GM12891 (cell line): ENCODE results near the gene POM121L2.

Experiments used
- DNase-seq: peaks from one replicate; pipeline ENCODE4 v3.0.0; 2011; ENCODE audit warnings: low spot score; ENCODE audit not compliant: insufficient read length
- FAIRE-seq: peaks from 2 replicates; lab custom pipeline; 2011; peaks lifted over from hg19 to GRCh38; lab: Jason Lieb, UNC
- PAX5 ChIP-seq: IDR thresholded peaks from 2 replicates; pipeline ENCODE4 v1.6.1; 2011; ENCODE audit warnings: low read length, moderate library complexity, mild to moderate bottlenecking; ENCODE audit not compliant: insufficient read depth, severe bottlenecking
- POLR2A ChIP-seq: IDR thresholded peaks from 2 replicates; pipeline ENCODE4 v1.6.1; 2011; ENCODE audit warnings: low read depth, low read length, control low read depth
- POLR2AphosphoS5 ChIP-seq: IDR thresholded peaks from 2 replicates; pipeline ENCODE4 v1.6.1; 2011; ENCODE audit warnings: low read depth, low read length, control low read depth
- POU2F2 ChIP-seq: IDR thresholded peaks from 2 replicates; pipeline ENCODE4 v1.6.1; 2011; ENCODE audit warnings: low read depth, mild to moderate bottlenecking, control low read depth, low read length, moderate library complexity
- SPI1 ChIP-seq: IDR thresholded peaks from 2 replicates; pipeline ENCODE4 v1.6.1; 2011; ENCODE audit warnings: low read depth, low read length, control low read depth
- TAF1 ChIP-seq: IDR thresholded peaks from 2 replicates; pipeline ENCODE4 v1.6.1; 2011; ENCODE audit warnings: low read depth, low read length, control low read depth

POM121L2 gene

GRCh38 chr6:27321370-27321769, 9.3 kb upstream of the POM121L2 start:
- FAIRE-seq (no peak), DNase-seq (no peak)
- TF ChIP-seq POU2F2 (no peak), SPI1 (no peak), TAF1 (no peak), POLR2AphosphoS5 (no peak), PAX5 (no peak), POLR2A (no peak)

GRCh38 chr6:27318973-27319372, 6.9 kb upstream of the POM121L2 start:
- DNase-seq (no peak), FAIRE-seq (no peak)
- TF ChIP-seq POU2F2, result no peak
- TF ChIP-seq SPI1, result no peak
- TF ChIP-seq POLR2A, result no peak
- TF ChIP-seq TAF1, result no peak
- TF ChIP-seq POLR2AphosphoS5, result no peak
- TF ChIP-seq PAX5, result no peak

GRCh38 chr6:27314046-27314445, 2.0 kb upstream of the POM121L2 start:
- FAIRE-seq, result no peak
- TF ChIP-seq TAF1 (no peak), POLR2AphosphoS5 (no peak), POLR2A (no peak), POU2F2 (no peak), PAX5 (no peak), SPI1 (no peak)

GRCh38 chr6:27312950-27313271, 838 bp upstream of the POM121L2 start:
- FAIRE-seq, result no peak
- no peak for DNase-seq
- TF ChIP-seq SPI1 (no peak), POU2F2 (no peak), POLR2AphosphoS5 (no peak)

More at GRCh38 chr6:27314046-27314445, 2.0 kb upstream of the POM121L2 start:
- DNase-seq, result no peak

GRCh38 chr6:27311806-27312145, 297 bp downstream of the POM121L2 start:
- TF ChIP-seq POU2F2 (no peak), POLR2AphosphoS5 (no peak), POLR2A (no peak), TAF1 (no peak), PAX5 (no peak), SPI1 (no peak)
- FAIRE-seq (no peak), DNase-seq (no peak)

- FAIRE-seq (no peak), DNase-seq (no peak)
- TF ChIP-seq POLR2A (no peak), POLR2AphosphoS5 (no peak), PAX5 (no peak), SPI1 (no peak), POU2F2 (no peak), TAF1 (no peak)
Observed at GRCh38 chr6:27303613-27304272, 8.3 kb downstream of the POM121L2 start.

- TF ChIP-seq POU2F2 (no peak), SPI1 (no peak), PAX5 (no peak), POLR2A (no peak), POLR2AphosphoS5 (no peak), TAF1 (no peak)
- DNase-seq (no peak), FAIRE-seq (no peak)
Observed at GRCh38 chr6:27297857-27298730, 14.0 kb downstream of the POM121L2 start.

- TF ChIP-seq POU2F2 (no peak), PAX5 (no peak), SPI1 (no peak), POLR2A (no peak), TAF1 (no peak), POLR2AphosphoS5 (no peak)
- DNase-seq (no peak), FAIRE-seq (no peak)
Observed at GRCh38 chr6:27297484-27297856, 14.6 kb downstream of the POM121L2 start.

- no peak for FAIRE-seq
- DNase-seq, result no peak
Observed at GRCh38 chr6:27296106-27296783, 15.8 kb downstream of the POM121L2 start.

More at GRCh38 chr6:27296106-27296783, 15.8 kb downstream of the POM121L2 start:
- TF ChIP-seq POLR2A (no peak), SPI1 (no peak), TAF1 (no peak), POU2F2 (no peak), POLR2AphosphoS5 (no peak), PAX5 (no peak)
